PFSK-1 (cell line): ENCODE measurements around the gene TUBD1.

Experiments used
- FOXP2 ChIP-seq: optimal IDR thresholded peaks from 2 replicates; pipeline ENCODE3; 2011; ENCODE audit warnings: borderline replicate concordance, control low read depth, inconsistent platforms; ENCODE audit not compliant: insufficient read depth; ENCODE audit errors: extremely low read length, extremely low read depth
- POLR2AphosphoS5 ChIP-seq: IDR thresholded peaks from 2 replicates; pipeline ENCODE4 v1.6.1; 2012; ENCODE audit warnings: low read depth, mild to moderate bottlenecking, control low read depth, low read length, moderate library complexity
- SIN3A ChIP-seq: IDR thresholded peaks from 2 replicates; pipeline ENCODE4 v1.6.1; 2012; ENCODE audit warnings: mild to moderate bottlenecking, low read length, moderate library complexity, borderline replicate concordance; ENCODE audit not compliant: insufficient read depth
- TAF1 ChIP-seq: IDR thresholded peaks from 2 replicates; pipeline ENCODE4 v1.6.1; 2012; ENCODE audit warnings: low read length, control low read depth, borderline replicate concordance; ENCODE audit not compliant: insufficient read depth
- TF ChIP-seq, protein P1 (sequence below), 2 experiments: IDR thresholded peaks; 2 replicates each; pipeline versions ENCODE4 v1.6.1 to v1.8.0; 2011 to 2012; ENCODE audit warnings: low read depth in 2 of 2, low read length in 2 of 2, control low read depth in 1 of 2, inconsistent platforms in 1 of 2, mild to moderate bottlenecking in 1 of 2, moderate library complexity in 1 of 2; ENCODE audit not compliant: insufficient read depth in 1 of 2

The TUBD1 gene

DNA sequence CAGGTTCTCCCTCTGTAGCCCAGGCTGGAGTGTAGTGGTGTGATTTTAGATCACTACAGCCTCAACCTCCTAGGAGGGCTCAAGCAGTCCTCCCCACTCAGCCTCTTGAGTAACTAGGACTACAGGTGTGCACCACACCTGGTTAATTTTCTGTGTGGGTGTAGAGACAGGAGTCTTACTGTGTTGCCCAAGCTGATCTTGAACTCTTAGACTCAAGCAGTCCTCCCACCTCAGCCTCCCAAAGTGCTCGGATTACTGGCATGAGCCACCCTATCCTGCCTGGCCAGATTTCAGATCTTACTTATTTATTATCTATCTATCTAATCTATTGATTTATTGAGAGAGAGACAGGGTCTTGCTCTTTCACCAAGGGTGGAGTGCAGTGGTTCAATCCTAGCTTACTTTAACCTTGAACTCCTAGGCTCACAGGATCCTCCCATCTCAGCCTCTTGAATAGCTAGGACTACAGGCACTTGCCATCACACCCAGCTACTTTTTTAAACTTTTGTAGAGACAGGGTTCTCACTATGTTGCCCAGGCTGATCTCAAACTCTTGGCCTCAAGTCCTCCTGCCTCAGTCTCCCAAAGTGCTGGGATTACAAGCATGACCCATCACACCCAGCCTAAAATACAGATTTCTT lies 61.8 kb downstream of the TUBD1 start:
- no peak for TF ChIP-seq FOXP2
- TF ChIP-seq POLR2AphosphoS5: no peak
- TF ChIP-seq, protein P1, sequence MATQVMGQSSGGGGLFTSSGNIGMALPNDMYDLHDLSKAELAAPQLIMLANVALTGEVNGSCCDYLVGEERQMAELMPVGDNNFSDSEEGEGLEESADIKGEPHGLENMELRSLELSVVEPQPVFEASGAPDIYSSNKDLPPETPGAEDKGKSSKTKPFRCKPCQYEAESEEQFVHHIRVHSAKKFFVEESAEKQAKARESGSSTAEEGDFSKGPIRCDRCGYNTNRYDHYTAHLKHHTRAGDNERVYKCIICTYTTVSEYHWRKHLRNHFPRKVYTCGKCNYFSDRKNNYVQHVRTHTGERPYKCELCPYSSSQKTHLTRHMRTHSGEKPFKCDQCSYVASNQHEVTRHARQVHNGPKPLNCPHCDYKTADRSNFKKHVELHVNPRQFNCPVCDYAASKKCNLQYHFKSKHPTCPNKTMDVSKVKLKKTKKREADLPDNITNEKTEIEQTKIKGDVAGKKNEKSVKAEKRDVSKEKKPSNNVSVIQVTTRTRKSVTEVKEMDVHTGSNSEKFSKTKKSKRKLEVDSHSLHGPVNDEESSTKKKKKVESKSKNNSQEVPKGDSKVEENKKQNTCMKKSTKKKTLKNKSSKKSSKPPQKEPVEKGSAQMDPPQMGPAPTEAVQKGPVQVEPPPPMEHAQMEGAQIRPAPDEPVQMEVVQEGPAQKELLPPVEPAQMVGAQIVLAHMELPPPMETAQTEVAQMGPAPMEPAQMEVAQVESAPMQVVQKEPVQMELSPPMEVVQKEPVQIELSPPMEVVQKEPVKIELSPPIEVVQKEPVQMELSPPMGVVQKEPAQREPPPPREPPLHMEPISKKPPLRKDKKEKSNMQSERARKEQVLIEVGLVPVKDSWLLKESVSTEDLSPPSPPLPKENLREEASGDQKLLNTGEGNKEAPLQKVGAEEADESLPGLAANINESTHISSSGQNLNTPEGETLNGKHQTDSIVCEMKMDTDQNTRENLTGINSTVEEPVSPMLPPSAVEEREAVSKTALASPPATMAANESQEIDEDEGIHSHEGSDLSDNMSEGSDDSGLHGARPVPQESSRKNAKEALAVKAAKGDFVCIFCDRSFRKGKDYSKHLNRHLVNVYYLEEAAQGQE (IDR thresholded peaks at IDR 0.05; ENCODE audit: insufficient read depth in 1 of 2, low read depth in 2 of 2, low read length in 2 of 2): no peak

DNA sequence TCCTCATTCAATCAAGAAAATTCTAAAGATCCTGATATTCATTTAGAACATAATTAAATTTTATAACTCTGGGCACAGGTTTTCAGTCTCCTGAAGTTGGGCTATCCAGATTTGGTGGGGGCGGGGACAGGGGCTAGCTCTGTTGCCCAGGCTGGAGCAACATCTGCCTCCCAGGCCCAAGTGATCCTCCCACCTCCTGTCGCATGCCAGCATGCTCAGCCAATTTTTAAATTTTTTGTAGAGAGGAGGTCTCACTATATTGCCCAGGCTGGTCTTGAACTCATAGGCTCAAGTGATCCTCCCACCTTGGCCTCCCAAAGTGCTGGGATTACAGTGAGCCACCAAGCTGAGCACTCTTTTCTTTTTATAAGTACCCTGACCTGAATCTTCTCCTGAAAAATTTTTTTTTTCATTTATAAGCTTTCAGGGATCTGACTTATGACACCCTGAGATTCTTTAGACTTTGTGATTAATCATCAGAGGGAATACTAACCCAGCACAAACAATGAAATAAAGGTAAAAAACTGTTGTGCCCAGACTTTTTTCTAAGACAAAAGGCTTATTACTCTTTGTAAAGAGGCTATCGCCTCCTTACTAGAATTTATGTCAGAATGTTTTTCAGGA lies 62.6 kb downstream of the TUBD1 start:
- no peak for TF ChIP-seq SIN3A
- TF ChIP-seq FOXP2: peak; percentile 12
- TF ChIP-seq, protein P1 (IDR thresholded peaks at IDR 0.05; ENCODE audit: insufficient read depth in 1 of 2, low read depth in 2 of 2, low read length in 2 of 2): no peak
- TF ChIP-seq TAF1: peak; percentile 37; the same call in 1 of the 2 replicates
- no peak for TF ChIP-seq POLR2AphosphoS5

DNA sequence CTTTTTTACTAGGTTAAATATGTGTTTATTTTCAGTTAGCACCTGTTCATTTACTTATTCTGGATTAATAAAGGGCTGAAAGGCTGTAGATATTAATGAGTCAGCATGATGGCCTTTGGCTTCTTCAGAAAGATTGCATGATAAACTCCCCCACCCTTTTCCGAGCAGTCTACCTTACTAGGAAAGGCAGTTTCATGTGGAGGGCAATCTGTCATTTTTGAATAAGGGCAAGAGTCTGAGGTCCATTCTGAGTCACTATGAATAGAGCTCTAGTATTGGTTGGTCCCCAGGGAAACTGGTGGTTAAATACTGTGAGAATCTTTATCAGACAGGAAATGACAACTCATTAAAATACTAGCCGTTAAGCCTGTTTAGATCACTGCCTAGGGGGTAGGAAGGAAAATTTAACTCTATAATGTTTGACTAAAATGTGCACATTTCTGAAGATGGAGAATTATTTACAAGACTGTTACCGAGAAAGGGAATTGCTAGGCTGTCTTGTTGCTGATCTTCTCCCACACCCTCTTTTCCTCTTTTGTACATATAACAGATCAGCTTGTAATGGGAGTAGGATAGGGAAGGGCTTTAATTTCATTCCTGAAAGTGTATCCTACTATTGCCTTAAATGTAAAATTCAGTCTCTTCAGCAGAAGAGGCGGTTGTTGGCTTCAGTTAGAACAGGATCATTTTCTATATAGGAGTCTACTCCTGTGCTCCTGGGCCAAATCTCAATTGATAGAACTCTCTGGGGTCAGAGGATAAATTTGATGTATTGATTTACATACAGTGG lies 63.3 kb downstream of the TUBD1 start:
- TF ChIP-seq SIN3A (0 out of 2 replicates have a peak, but pooled peaks have one; percentile 82), POLR2AphosphoS5 (peak; percentile 82), TAF1 (no peak), FOXP2 (no peak)
- TF ChIP-seq, protein P1 (IDR thresholded peaks at IDR 0.05; ENCODE audit: insufficient read depth in 1 of 2, low read depth in 2 of 2, low read length in 2 of 2): 0 out of 4 replicates have a peak, but pooled peaks of 1 of the 2 experiments have one; percentile 43

DNA sequence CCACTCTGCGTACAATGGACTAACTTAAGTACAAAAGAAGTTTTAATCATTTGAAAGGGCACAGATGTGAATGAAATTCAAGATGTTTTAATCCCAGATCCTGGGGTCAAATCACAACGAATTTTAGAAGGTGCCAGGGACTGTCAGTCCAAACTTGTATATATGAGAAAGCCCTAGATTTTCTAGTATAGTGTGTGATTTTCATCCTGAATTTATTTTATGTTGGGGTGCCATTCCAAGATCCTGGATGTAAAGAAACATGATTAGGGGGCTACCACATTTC lies 64.3 kb downstream of the TUBD1 start:
- no peak for TF ChIP-seq TAF1
- no peak for TF ChIP-seq SIN3A
- TF ChIP-seq FOXP2: no peak
- TF ChIP-seq, protein P1 (IDR thresholded peaks at IDR 0.05; ENCODE audit: insufficient read depth in 1 of 2, low read depth in 2 of 2, low read length in 2 of 2): no peak
- no peak for TF ChIP-seq POLR2AphosphoS5
